GM21723 (cell line): ENCODE data around the gene KIAA1328.
"Not testable (repeated sequence)": the region's sequence is repeated elsewhere in the genome, so short reads cannot be mapped to it uniquely, and the experiment has no call there.

ENCODE experiments used
- ATAC-seq: cut with Tn5 transposase; IDR thresholded peaks from one replicate; pipeline ENCODE4 v1.9.1; 2021; ENCODE audit warnings: mild to moderate bottlenecking, moderate library complexity; ENCODE audit not compliant: unreplicated experiment

Gene KIAA1328

DNA sequence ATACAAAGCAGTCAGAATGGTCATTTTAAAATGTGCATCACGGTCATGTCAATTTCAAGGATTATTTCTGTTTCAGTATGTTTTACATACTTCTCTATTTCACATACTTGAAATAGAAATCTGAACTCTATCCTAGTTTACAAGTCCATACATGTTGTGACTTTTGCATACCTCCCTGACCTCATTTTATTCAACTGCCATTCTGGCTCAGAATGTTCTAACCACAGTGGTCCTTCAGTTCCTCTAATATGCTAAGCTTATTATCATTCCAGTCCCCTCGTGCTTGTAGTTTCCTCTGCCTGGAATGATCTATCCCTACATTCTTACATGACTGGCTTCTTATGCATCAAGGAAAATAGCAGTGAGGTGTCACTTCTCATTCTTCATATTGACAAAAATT is 295.6 kb downstream of the KIAA1328 start:
- no peak for ATAC-seq

DNA sequence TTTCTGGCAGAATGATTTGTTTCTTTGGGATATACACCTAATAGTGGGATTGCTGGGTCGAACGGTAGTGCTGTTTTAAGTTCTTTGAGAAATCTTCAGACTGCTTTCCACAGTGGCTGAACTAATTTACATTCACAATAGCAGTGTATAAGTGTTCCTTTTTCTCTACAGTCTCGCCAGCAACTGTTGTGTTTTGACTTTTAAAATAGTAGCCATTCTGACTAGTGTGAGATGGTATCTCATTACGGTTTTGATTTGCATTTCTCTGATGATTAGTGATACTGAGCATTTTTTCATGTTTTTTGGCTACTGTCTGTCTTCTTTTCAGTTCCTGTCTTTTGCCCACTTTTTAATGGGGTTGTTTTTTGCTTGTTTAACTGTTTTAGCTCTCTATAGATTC is 306.2 kb downstream of the KIAA1328 start:
- ATAC-seq = no peak

DNA sequence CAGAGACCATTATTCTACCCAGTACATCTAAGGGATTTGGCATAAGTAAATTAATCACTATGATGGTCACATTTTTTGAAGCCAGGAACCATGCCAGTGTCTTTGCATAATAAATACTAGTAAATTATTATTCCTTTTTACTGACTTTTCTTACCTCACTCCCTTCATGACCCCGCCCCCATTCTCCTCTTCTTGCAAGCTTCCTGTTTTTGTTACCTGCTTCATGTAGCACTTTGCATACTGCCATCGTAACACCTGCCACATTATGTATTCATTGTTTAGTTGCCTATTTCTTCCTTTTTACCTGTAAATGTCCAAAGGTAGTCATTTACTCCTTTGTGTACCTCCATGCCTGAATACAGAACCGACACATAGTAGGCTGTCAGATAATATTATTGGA is 309.5 kb downstream of the KIAA1328 start:
- no peak for ATAC-seq

DNA sequence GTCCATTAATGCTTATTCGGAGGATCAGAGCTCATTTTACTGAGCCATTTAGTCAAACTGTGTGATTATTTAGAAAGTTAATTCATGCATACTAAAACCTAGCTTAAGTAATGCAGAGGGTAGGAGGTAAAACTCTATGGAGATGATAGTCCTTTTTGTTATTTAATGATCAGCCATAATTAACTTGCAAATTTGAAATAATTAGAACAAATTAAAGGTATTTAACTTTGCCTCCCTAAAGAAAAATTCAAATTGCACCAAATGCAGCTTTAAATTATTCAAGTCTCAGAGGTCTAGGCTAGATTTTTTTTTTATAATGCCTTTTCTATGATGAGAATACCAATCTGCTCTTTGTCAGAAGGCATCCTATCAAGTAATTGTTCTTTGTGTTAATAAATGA is 310.9 kb downstream of the KIAA1328 start:
- ATAC-seq = no peak

DNA sequence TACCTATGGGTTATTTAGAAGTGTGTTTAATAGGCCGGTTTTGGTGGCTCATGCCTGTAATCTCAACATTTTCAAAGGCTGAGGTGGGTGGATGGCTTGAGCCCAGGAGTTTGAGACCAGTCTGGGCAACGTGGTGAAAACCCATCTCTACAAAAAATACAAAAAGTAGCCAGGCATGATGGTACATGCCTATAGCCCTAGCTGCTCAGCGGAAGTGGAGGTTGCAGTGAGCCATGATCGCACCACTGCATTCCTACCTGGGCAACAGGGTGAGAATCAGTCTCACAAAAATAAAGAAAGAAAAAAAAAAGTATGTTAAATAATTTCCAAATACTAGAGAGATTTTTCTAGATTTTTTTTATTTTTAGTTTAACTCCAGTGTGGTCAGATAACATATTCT is 316.0 kb downstream of the KIAA1328 start:
- no peak for ATAC-seq

DNA sequence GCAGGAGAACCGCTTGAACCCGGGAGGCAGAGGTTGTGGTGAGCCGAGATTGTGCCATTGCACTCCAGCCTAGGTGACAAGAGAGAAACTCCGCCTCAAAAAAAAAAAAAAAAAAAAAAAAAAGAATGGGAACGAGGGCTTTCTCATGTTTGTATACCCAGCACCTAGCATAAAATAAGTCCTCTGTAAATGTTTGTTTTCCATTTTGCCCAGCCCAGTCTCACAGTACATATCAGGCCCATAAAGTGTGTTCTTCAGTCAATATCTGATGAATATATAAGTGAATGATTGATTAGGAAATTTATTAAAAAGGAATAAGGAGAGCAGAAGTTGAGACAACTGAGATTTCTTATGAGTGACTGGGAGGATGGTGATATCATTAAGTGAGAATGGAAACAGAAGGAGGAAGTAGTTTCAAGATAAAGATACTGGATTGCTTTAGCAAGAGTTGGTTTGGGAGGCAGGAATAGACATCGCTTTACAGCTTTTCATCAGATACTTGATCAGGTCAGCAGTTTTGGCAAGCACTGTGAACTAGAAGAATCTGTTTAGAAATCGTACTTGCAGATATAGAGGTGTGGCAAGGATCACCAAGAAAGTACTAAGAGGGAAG is 327.5 kb downstream of the KIAA1328 start:
- no peak for ATAC-seq

DNA sequence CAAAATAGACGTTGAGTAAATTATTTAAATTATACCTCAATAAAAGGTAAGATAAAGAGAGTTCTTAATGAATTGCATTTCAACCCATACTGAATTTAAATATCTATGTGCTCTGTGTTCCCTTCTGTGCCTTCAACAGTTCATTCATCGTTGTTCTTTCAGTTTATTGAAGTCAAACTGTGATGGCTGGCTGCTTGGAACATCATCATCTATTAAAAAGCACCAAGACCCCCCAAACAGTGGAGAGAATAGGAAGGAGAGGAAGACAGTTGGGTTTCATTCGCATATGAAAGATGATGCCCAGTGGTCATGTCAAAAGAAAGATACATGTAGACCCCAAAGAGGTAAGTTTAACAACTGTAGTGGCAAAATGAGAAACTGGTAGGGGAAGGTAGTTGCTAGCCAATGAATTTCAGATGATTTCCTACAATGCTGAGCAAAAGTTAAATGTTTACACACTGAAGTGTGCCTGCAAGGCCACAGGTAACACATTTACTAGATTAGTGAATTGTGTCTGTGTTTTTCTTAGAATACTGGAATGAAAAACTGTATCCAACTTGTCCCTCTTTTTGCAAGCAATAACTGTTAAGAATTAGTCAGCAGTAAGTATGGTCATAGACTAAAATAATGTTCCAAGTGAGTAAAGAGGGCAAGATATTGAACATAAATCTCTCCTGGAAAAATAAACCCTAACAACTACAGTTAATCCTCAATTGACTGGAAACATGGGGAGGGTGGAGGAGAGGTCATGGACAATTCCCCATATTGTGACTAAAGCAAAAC is 331.3 kb downstream of the KIAA1328 start:
- ATAC-seq = no peak

DNA sequence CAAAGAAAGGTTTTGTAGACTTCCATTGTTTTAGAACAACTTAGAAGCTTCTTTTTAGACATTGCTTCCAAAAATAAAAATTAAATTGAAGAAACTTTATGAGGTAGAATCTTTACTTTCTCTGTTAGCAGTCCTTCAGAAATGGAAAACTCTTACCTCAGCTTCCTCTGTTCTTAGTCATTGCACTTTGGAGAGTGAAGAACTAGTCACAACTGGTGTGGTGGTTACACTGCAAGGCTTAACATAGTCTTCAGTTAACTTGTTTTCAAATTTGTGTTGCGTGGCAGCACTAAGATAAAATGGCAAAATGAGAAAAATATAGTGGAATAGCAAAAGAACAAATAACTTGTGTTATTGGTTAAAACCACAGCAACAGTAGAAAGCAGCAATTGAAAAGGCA is 332.6 kb downstream of the KIAA1328 start:
- no peak for ATAC-seq

DNA sequence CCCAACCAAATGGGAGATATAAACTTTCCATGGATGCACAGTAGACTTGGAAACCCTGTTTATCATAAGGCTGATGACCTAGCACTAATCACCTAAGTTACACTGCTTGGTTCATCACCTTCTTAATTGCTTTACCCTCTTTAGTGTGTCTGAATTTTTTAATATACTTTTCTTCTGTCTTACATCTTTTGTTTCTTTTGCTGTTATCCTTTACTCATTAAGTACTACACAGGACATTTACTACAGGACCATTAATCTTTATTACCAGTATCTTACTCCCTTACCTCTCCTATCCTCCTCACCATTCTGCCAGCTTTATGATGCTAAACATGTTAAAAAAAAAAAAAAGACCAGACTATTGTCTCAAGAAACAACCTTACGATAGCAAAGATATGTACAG is 333.6 kb downstream of the KIAA1328 start:
- ATAC-seq = no peak

DNA sequence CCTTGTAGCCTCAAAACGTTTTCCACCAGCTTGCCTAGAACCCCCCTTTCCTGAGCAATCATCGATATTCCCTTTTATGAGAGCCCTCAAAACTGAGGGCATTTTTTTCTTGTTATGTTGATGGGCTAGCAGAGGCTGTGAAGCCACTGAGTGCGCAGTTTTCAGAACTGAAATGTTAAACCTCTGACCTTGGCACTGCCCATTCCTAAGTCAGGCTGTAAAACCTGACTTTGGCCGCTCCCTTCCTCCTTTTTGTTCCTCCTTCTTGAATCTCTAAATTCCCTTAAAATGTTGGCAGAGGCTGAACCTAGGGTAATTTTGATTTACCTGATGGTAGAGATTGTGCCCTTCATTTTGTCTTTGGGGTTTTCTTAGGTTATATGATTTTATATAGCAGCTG is 334.2 kb downstream of the KIAA1328 start:
- no peak for ATAC-seq

DNA sequence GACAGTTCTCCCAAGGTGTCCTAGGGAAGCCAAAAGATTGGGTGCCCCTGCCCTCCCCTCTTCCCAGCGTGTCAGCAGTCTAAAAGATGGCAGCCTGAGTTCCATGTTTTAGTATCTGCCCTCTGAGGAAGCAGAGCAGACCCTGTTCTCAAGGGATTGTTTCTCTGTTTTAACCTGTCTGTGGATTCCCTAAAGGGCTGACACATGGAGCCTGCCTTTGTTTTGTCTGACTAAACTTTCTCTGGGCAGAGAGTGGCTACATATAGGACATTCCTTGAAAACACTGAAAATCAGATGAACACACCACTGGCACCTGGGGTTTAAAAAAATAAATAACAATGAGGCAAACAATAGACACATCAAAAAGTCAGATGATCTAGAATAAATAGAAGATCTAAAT is 337.6 kb downstream of the KIAA1328 start:
- ATAC-seq = no peak

DNA sequence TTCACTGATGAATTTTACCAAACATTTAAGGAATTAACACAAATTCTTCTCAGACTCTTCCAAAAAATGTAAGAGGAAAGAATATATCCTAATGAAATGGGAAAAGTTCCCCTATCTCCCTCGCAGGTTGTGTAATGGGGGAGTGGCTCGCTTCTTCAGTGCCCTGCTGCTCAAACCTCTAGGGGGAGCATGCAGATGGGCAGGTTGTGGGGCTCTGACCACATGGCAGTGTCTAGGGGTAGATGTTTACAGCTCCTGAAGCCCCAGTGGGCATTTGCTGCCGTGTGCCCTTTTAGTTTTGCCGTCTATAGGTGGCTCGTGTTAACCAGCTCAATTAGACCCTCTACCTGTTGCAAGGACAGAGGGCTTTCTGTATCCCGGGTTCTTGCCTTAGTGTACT is 338.0 kb downstream of the KIAA1328 start:
- ATAC-seq = not testable (repeated sequence)

DNA sequence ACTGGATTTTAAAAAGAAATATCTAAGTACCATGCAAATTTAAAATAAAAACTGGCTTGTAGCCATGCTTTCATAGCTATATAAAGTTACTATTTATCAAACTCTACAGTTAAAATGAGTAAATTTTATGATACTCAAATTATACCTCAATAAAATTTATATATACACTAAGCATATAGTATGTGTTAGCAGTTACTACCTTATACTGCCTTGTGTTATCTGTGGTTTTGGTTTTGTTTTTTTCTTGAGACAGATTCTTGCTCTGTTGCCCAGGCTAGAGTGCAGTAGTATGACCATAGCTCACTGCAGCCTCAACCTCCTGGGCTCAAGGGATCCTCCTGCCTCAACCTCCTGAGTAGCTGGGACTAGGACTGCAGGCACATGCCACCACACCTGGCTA is 342.1 kb downstream of the KIAA1328 start:
- no peak for ATAC-seq

DNA sequence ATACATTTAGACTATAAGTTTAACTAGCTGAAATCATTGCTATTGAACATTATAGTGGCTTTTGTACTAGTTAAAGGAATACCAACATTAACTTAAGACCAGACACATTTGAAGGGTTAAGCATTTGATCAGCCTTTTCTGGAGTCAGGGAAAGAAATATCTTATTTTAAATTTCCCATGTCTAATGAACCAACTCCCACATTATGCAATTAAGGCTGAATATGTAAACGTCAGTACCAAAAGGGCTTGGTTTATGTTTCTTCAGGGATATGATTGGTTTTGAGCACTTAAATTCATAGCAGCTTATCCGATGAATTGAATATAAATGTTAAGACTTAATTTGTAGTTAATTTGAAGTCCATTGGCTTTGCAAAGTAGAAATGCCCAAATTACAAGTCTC is 344.5 kb downstream of the KIAA1328 start:
- ATAC-seq = no peak

DNA sequence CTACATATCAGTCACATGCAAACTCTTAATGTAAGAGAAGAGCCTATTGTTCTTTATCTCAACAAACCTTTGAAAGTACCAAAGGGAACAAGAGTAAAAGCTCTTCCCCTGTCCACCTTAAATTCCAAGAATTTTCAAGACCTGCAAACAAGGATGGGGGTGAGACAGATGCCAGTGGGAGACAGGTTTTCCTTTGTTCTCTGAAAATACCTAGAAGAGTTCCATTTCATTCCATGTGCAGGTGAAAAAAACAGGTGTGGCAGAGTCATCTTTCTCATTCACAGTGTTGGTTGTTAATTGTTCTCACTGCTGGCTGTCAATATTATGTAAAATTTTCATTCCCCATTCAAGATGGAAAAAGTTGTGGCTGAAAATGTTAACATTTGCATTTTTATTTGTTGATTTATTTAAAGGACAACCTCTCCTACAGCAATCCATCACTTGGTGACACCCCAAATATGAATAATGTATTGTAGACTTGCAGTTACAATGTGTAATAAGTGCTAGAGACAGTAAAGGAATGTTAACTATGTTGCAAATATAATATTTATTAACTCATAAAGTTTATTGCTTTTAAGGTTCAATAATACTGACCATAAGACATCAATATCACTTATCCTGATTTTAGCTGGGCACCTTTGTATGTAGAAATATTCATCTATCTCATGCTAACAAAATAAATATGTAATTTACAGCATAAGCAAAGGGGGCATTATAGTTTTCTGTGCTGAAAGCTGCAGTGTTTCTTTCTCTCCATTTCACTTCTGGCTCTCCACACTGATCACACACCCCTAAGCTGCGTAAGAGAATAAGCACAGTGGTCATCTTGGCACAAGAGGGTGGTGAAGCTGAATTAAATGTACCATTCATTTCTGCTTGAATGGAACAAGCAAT is 347.0 kb downstream of the KIAA1328 start:
- ATAC-seq = no peak

DNA sequence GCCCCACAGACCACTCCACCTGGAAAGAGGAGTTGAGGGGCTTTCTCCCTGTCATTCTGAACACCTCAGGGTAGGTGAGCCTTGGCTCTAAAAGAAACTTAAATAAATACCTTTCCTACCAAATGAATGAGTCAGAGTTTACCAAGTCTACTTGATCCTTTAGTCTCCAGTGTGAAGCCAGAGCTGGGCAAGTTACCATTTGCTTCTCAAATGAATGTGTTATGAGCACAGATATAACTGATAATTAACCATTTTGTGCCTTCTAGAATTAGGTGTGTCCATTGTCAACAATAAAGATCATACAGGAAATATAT is 347.7 kb downstream of the KIAA1328 start:
- no peak for ATAC-seq

DNA sequence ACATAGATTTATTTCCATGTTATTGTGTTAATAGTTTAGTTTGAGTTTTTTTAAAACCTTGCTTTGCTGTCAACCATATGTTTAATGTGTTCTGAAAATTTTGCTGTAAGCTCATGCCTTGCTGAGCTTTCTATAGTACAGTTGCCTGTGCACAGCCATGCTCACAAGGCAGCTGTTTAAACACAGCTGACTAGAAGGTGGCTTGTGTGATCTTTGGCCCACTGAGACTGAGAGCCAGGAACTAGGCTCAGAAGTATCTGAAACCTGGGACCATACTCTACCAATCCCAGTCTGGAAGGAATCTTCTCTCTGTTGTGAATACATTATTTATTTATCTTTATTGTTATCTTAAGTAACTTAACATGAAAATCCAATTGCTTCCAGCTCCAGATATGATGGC is 350.5 kb downstream of the KIAA1328 start:
- ATAC-seq = no peak

DNA sequence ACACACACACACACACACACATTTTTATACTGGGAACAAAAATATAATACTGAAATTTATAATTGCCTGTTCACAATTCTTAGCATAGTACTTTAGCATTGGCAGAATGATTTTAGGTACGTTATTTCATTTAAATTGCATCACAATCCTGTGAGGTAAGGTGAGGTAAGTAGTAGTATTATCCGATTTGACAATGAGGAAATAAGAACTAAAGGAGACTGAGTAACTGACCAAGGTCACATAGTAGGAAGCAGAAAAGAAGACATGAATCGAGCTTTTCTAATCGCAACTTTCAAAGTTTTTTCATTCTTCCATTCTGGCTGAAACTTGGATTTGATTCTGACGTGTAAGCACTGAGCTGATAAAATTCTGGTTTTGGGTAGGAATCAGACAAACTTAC is 351.2 kb downstream of the KIAA1328 start:
- no peak for ATAC-seq

DNA sequence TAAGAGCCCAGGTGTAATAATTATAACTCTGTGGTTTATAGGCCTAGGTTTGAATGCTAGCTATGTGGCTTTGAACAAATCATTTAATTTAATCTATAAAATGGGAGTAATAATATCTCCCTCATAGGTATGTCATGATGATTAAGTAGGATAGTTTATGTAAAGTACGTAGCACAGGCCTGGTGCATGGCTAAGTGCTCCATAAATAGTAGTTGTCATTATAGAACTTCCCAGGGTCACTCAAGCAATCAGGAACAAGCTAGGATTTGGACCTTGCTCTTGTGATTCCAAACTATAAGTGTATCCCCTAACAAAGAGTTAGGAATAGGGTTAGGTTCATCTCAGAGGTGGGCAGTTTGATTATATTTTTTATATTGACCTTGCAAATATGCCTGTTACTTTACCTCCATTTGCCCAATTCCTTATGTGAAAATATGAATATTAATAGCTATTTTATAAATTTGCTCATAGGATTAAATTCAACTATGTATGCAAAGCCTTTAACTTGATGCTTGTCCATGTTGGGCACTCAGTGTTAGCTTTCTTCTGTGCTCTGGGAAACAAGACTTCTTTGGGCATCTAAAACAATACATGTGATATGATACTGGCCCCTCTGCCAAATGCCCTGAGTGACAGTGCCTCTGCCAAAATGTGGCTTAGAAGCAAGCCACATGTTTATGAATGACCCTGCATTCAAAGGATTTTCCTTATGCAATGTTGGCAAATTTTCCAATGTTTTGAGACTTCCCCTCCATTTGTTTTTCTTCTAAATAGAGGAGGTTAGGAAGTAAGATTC is 353.6 kb downstream of the KIAA1328 start:
- ATAC-seq = no peak

DNA sequence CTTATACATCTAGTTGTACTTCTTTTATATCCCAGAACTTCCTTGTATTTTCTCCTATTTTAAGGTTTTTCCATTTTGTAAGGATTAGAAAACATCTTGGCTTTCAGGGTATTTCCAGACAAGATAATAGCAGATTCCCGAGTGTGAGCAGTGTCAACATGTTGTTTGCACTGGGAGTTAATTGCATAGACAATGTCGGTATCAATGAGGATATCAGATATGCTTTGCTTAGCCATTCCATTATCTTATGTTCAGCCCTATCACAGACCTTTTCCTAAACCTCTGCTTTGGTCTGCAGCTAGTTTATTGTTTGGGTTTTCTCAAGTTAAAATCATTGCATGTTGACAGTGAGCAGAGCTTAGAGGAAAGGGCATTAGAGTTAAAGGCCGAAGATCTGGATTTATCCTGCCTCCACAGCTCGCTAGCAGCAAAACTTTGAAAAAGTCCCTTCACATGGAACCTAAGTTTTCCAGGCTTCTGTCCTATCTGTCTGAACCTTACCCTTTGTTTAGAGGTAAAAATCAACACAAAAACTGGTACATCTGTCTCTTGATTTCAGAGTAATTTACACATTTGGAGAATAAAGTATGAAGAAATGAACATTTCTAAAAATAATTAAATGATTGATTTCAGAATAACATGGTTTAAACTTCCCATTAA is 355.4 kb downstream of the KIAA1328 start:
- ATAC-seq = no peak
